Mammary epithelial cell (primary cell): ENCODE results near the gene ATP11C.

Experiments used
- CTCF ChIP-seq, 2 donors: IDR thresholded peaks in 1 of 2; conservative IDR thresholded peaks in 1 of 2; 2 replicates each; pipeline ENCODE4 v1.5.1; 2011 to 2012; ENCODE audit warnings: inconsistent platforms in 2 of 2, low read length in 2 of 2, mild to moderate bottlenecking in 2 of 2, control low read depth in 1 of 2, low read depth in 1 of 2; ENCODE audit not compliant: insufficient read depth in 1 of 2; ENCODE audit errors: extremely low read depth in 1 of 2
- EZH2 ChIP-seq: IDR thresholded peaks from 2 replicates; pipeline ENCODE4 v1.6.1; 2012; ENCODE audit warnings: low read length, inconsistent platforms, borderline replicate concordance

GRCh38 chrX:139920316-139920715 is 12.5 kb downstream of the ATP11C start:
- TF ChIP-seq CTCF (conservative IDR thresholded peaks at IDR 0.05 in 1 of 2, IDR thresholded peaks at IDR 0.05 in 1 of 2; ENCODE audit: extremely low read depth in 1 of 2, insufficient read depth in 1 of 2, low read depth in 1 of 2, low read length in 2 of 2) (no peak), EZH2 (no peak)
